Peyer's patch (tissue), 4 donors: ENCODE data around the gene SERPINH1.

Source experiments
- POLR2A ChIP-seq, 2 donors: fragments of 450-650 bp; IDR thresholded peaks; one replicate each; pipeline ENCODE4 v1.5.1; 2017; ENCODE audit warnings: antibody characterized with exemption in 2 of 2, mild to moderate bottlenecking in 2 of 2, moderate library complexity in 2 of 2
- TF ChIP-seq, protein P1 (sequence below), 6 experiments: fragments of 450-650 bp in 4 of 6; fragments of 200-600 bp in 2 of 6; sonication (generic) in 1 of 6; IDR thresholded peaks; one replicate each; pipeline ENCODE4 v1.5.1; 2017 to 2019; ENCODE audit warnings: antibody characterized with exemption in 6 of 6, mild to moderate bottlenecking in 3 of 6, moderate library complexity in 1 of 6

- TF ChIP-seq, protein P1, sequence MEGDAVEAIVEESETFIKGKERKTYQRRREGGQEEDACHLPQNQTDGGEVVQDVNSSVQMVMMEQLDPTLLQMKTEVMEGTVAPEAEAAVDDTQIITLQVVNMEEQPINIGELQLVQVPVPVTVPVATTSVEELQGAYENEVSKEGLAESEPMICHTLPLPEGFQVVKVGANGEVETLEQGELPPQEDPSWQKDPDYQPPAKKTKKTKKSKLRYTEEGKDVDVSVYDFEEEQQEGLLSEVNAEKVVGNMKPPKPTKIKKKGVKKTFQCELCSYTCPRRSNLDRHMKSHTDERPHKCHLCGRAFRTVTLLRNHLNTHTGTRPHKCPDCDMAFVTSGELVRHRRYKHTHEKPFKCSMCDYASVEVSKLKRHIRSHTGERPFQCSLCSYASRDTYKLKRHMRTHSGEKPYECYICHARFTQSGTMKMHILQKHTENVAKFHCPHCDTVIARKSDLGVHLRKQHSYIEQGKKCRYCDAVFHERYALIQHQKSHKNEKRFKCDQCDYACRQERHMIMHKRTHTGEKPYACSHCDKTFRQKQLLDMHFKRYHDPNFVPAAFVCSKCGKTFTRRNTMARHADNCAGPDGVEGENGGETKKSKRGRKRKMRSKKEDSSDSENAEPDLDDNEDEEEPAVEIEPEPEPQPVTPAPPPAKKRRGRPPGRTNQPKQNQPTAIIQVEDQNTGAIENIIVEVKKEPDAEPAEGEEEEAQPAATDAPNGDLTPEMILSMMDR (IDR thresholded peaks at IDR 0.05) = no peak
- no peak for TF ChIP-seq POLR2A (IDR thresholded peaks at IDR 0.05)
These were observed 38.3 kb downstream of the SERPINH1 start for GRCh38 chr11:75600356-75600755.
